ENCODE results near the gene C1QTNF1.
A peak's percentile ranks its signal among the peaks of the same experiment; 100 is the strongest.
"Not testable (repeated sequence)": the region's sequence is repeated elsewhere in the genome, so short reads cannot be mapped to it uniquely, and the experiment has no call there.

Gene C1QTNF1

DNA sequence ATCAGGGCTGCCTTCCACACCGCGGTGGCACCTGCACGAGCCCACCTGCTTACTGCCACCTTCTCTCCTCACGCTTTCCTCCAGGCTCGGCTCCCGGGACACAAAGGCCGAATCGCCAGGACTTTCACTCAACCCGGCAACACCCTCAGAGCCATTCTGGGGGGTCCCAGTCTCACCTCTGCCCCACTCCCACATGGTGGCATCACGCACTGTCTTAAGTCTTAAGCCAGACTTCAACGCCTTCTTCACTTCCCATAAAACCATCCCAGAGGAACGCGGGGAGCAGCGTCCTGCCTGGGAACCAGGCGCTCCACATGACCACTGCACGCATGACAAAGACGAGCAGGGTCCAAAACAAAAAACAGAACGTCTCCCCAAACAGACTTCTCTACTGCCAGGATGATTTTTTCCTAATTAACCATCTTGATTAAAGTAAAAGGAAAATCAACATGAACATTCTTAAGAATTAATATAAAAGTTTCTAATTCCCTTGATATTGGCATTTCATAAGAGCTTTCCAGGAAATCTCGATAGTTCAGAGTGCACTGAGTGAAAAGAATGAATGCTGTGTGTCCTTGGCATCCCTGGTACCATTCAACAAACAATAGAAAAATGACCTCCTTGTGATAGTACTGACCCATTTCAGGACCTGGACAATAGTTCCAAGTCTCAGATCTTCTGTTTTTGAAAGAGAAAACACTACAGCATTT lies 17.0 kb upstream of the C1QTNF1 start:
- no peak for DNase-seq

DNA sequence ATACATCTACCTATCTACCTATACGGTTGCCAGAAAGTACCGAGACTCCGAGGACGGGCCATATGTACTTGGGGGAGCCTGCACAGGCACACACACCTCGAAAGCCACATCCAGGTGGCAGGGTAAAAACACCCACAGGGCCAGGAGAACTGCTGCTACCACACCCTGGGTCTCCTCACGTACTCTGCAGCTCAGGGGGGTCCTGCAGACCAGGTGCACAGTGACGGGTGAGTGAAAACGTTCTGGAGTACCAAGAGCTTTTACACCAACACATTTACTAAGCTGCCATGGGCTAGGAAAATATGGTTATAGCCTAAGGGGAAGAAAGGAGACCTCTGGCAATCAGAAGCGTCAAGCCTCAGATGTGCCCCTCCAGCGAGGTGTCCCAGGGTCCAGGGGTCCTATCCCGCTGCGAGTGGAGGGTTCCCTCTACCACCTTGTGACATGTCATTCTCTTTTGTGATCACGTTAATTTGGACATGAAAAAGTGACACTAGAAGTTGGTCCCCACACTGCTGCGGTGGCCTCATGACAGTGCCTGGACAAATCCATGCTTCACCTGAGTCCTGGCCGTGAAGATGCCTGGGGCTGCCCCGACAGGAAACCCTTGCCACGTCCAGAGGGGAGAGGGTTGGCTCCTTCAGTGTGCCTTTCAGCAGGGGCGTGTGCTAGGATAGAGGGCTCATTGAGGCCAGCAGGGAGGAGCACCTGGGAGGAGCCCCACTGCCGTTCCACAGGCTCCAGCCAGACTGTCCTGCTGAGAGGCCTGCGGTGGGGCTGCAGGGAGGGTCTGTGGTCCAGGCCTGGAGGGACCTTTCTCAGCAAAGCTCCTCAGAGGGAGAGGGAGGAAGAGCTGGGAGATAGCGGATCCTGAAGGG lies 16.2 kb upstream of the C1QTNF1 start:
- DNase-seq: no peak

DNA sequence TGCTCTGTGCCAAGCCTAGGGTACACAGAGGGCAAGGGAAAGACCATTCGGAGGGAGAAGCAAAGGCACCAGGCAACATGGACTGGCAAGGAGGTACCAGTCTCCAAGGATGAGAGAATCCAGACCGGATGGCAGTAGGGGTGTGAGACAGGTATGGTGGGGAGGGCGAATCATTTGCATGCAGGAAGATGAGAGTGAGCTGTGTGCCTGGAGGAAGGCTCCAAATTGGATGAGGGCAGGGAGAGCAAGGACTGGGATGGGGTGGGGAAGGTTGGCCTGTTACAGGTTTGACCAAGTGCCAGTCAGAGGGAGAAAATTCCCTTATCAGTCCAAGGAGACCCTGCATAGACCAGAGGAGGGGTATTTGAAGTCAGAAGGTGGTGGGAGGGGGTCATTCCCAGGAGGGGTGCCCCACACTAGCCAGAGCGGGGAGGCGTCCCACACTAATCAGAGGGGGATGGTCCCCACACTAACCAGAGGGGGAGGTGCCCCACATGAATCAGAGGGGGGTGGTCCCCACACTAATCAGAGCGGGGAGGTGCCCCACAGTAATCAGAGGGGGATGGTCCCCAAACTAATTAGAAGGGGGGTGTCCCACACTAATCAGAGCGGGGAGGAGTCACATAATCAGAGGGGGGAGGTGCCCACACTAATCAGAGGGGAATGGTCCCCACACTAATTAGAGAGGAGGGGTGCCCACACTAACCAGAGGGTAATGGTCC lies 15.1 kb upstream of the C1QTNF1 start:
- no peak for DNase-seq

DNA sequence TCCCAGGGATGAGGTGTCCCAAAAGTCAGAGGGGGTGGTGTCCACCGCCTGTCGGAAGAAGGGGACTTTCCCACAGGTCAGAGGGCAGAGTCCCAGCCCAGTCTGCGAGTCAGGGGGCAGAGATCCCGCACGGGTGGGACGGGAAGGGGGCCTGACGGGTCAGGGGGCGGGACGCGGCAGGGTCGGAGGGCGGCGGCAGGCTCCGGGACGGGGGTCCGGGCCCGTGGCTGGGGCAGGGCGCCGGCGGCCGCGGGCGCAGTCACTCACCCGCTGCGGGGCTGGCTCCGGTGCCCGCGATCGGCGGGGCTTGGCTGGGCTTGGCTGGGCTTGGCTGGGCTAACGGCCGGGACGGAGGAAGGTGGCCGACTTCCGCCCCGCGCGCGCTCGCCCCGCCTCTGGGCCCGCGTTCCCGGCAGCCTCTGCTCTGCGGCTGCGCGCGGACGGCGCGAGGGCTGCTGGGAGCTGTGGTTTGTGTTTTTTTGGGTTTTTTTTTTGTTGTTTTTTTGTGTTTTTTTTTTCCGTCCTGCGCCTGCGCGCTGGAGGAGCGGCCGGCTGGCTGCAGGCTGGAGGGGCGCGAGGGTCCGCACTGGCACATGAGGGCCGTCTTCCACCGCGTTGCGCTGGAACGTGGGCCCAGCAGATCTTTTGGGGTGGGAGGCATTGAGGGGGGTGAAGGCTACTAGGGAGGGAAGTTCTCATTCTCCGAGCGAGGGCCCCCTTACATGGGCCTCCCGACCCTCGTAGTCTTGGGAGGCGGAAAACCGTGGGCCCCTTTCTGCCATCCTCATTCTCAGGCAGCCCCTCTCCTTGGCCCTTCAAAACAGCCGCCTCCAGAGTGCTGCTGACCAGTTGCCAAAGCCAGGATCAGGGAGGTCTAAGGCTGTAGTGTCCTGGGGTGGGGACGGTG lies 14.3 kb upstream of the C1QTNF1 start, which contains the start of gene CANT1:
Gene CANT1 (minus strand): TSS at position 368 of the 907 bp plus-strand sequence. CDS start 12,142 bp downstream, outside the sequence.
- peak; percentile 71 to 87 (median 72) for DNase-seq

DNA sequence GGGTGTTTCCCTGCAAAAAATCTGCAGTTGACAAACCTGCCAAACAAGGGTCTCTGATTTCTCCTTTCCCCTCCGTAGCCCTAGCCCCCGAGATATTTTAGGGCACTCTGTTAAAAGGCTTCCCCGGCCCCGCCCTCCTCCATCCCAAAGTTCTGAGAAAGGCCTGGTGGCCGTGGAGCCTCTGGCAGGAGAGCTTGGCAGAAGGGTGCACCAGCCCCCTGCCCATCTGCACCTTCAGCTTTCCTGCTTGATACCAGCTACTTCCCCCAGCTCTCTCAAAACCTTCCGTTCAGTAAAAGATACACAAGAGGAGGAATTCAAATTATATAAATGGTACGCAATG lies 13.7 kb upstream of the C1QTNF1 start:
- no peak for DNase-seq

DNA sequence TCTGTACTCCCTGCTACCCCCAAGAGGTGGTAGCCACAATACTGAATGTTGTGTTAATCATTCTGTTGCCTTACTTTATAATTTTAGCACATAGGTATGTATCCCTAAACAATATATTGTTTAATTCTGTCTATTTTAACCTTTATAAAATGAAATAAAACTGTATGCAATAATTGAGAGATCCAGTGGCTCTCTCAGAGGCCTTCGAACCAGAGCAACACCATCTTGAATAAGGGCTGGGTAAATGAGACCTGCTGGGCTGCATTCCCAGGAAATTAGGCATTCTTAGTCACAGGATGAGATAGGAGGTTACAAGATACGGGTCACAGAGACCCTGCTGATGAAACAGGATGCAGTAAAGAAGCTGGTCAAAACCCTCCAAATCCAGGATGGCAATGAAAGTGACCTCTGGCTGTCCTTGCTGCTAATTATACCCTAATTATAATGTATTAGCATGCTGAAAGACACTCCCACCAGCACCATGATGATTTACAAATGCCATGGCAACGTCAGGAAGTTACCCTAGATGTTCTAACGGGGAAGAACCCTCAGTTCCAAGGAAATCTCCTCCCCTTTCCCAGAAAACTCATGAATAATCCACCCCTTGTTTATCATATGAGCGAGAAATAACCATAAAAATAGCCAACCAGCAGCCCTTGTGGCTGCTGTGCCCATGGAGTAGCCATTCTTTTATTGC lies 12.4 kb upstream of the C1QTNF1 start:
- no peak for DNase-seq

DNA sequence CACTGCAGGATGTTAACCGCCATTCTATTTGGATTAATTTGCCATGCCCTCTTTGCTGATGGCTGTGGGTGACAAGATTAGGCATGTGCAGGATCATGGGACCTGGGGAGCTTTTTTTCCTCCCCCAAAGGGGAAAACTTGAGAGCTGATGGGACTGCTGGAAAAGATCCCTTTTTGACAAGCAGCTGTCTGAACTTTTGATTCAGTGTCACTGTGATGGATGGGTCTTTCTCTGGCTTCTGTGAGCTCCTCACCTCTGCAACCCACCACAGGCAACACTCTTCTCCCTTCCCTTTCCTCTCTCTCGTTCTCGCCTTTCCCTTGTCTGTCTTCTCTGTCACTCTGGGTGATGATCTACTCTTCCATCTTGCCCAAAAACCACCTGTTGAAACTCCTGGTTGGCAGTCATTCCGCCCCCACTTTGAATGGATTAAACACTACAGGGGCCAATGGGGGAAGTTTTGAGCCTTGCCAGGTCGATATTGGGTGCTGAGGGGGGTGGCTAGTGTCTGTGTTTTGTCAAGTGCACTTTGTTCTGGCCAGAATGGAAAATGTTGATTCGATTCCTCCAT lies 11.3 kb upstream of the C1QTNF1 start:
- DNase-seq: no peak

DNA sequence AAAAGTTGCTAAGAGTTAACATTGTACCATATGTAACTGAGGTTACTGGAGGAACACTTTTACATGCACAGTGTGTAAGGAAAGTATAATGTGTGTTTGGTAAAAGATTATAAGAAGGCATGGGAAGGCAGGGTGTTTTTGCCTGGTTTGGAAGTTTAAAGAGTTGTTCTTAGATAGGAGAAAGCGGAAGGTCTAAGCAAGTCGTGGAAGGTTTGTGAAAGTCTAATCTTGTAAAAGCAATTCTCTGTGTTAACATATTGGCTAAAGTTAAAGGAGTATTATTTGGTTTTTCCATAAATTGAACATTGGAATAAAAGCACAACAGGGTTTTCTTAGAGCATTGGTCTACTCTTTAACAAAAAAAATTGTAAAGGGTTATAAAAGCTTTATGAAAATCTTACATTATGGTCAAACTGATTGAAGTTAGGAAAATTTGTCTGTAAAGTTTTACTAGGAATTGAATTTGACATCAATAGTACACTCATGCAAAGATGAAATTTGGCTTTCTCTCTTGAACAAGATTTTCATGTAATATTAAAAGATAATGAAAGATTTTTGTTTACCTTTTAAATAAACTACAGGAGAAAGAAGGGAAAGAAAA lies 9.7 kb upstream of the C1QTNF1 start:
- DNase-seq: no peak

DNA sequence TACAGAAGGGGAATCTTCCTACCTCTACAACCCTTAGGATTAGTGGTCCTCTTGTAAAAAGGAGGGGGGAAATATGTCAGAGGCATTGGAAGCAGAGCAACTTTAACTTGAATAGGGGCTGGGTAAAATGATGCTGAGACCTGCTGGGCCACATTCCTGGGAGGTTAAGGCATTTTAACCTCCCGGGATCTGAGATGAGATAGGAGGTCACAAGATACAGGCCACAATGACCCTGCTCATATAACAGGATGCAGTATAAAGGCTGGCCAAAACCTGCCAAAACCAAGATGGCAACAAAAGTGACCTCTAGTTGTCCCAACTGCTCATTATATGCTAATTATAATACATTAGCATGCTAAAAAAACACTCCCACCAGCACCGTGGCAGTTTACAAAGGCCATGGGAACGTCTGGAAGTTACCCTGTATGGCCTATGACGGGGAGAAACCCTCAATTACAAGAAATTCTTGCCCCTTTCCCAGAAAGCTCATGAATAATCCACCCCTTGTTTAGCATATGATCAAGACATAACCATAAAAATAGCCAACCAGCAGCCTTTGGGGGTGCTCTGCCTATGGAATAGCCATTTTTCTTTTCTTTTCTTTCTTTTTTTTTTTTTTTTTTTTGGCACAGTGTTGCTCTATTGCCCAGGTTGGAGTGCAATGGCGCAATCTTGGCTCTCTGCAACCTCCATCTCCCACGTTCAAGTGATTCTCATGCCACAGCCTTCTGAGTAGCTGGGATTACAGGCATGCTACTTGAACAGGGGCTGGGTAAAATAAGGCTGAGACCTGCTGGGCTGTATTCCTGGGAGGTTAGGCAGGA lies 6.2 kb upstream of the C1QTNF1 start:
- no peak for DNase-seq

DNA sequence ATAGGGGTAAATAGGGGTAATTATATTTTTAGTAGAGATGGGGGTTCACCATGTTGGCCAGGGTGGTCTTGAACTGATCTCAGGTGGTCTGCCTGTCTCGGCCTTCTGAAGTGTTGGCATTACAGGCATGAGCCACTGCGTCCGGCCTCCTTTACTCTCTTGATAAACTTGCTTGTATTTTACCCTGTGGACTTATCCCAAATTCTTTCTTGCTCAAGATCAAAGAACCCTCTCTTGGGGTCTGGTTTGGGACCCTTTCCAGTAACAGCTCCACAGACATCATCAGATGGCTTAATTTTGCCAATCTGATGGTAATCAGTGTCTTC lies 5.6 kb upstream of the C1QTNF1 start:
- DNase-seq: no peak

DNA sequence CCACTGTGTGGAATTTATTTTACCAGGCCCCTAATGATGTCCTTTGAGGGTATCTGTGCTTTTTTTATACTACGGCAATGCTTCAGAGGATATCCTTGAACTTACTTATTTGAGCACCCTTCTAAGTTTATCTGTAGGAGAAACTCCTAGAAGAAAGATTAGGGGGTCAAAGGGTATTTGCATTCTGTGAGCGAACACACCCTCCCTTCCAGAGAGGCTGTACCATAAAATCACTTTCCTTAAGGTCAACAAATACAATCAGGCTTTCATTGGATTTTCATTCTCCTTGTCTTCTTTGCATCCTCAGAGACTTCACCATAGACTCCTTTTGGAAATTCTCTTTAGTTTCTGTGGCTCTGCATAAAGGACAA lies 4.7 kb upstream of the C1QTNF1 start:
- DNase-seq: no peak

DNA sequence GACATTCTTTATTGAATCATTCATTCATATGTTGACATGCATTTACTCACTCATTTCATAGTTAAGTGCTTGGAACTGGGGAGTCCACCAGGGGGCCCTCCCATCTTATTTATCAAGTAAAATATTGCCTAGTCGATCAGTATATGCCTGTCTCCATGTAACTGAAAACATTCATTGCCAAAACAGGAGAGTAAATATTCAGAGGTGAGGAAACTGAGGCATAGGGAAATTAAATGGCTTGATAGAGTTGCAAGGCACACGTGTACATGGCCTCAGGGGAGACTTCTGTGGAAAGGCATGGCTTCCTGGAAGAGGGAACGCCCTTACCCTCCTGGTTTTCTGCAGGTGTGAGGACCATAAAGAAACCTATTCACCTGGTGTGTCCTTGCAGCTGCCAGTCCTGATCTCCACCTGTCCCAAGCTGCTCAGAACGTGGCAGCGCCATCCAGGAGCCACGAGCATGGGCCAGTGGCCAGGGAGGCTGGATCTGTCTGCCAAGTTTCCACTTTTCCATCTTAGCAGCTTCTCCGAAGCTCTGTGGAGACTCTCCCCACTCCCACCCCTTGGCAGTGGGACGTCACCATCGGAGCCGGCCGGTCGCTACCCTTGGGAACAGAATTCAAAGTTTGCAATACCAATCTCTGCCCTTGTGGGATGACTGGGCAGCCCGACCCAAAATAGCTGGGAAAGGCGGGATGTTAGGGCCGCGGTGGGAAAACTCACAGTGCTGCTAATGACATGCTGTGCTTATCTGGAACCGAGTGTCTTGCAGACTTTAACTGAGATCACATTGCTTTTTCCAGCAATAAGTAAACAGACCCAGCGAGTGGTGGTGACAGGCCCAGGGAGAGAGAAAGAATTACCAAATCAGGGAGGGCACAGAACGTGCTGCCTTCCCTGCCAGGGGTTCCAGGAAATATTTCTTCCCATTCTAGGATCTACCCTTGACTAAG lies 4.1 kb upstream of the C1QTNF1 start:
- peak; percentile 53 to 83 (median 62) for DNase-seq

DNA sequence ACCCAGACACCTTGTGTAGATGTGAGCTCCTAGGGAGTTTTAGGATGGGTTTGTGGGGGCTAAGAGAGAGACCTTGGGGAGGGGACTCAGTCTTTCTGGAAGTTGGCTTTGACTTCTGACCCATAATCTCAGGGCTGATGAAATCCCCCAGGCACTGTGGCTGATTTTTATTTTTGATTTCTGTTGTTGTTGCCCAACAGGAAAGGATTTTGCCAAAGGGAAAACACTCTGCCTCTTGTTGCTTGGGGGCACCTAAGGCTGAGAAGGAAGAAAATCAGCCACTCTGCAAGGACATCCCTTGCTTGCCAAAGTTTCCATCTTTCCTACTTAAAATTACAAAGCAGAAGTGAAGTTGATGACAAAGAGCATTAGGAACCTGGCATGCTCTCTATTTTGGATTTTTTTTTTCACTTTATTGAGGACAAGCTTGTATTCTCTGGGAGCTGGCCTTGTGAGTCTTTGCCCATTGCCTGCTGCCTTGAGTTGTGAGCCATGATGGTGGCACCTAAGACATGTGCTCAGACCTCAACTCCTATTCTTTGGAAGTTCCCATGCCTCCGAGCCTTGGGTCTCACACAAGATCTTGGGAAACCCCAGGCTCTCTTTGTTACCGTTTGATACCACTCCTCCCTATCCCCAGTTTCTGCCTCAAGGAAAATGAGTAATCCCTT lies 3.2 kb upstream of the C1QTNF1 start:
- no peak for DNase-seq

DNA sequence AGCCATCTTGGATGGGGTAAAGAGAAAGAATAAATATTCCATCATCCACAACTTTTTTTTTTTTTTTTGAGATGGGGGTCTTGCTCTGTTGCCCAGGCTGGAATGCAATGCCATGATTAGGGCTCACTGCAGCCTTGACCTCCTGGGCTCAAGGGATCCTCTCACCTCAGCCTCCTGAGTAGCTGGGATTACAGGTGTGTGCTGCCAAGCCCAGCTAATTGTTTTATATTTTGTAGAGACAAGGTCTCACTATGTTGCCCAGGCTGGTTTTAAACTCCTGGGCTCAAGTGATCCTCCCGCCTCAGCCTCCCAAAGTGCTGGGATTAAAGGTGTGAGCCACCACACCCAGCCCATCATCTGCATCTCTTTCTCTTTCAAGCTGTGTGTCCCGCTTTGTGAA lies 2.0 kb upstream of the C1QTNF1 start:
- DNase-seq: not testable (repeated sequence)

DNA sequence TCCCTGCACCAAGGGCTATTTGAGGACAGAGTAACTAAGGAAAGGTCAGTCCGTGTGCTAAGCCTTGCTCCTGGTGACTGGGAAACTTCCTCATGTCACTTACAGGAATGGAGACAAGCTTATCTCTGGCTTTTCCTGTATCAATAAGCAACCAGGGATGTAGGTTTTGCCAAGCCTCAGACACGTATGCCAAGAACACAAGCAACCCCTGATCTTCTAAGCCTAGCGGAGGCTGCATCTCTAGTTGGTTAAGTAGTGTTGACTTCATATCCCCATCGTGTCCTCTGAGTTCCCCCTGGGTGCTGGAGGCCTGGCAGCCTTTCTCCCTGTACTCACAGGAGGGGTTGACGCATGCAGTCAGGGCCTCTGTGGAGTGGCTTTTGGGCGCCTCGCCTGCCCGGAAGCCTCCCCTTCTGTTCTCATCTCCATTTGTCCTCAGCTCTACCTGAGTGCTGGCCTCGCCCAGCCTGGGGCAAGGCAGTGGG lies 1.4 kb upstream of the C1QTNF1 start:
- DNase-seq: no peak

DNA sequence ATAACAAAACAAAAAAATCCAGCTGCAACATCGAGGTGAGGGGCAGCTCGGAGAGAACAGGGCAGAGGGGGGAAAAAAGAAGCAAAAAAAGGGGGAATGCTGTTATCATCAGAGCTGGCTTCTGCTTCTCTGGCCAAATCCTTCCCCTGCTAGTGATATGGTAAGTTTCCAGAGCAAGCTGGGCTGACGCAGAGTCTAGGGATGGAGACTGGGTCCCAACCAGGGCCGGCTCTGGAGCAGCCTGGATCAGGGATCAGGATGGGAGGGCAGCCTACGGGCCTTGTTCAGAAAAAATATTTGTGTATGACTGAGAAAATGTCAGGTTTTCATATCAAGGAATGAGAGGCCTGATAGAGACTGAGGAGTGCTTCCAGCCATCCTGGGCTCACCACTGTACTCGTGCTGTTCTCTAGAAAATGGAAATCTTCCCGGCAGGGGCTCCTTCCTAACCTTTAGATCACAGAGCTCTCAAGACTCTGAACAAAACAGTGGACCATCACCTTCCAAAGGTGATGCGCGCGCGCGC lies 726 bp upstream of the C1QTNF1 start:
- no peak for DNase-seq

DNA sequence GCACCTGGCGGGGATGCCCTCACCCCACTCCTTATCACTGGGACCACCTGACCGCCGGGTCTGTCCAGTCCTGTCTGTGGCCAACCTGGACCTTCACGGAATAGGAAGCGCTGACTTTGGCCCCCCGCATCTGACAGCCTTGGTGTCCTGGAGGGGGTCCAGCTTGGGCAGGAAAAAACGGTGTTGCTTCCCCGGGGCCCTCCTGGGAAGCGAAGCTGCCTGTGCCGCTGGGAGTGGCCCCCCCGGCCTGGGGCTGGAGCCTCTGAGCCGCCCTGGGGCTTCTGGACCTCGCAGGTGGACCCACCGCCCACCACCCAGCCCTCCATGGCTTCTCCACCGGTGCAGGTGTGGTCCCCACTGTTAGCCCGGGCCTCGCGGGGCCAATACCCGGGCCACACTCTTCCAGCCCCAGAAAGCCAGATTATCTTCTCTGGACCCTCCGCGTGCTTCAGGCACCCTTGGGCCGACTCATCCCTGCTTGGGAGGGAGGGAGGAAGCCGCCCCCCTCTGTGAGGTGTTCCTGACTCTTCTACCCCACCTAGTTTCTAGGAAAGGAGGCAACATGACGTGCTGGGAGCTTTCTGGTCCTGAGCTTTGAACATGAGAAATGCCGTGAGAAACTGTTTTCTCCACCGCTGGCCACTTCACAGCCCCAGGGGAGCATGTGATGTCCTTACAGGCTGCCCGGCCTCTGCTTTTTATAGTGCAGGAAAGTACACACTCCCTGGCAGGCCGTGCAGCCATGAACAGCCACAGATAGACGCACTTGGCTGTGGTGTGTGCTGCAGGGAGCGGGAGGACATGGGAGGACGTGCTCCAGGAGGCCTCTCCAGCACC lies 1.1 kb downstream of the C1QTNF1 start:
- peak in 2 of 3 experiments; percentile 18 to 84 for DNase-seq
